HG02763 (cell line): Measurements from ENCODE around the gene RHBDF2.

Experiments
- ATAC-seq: cut with Tn5 transposase; IDR thresholded peaks from one replicate; pipeline ENCODE4 v1.9.1; 2021; ENCODE audit warnings: mild to moderate bottlenecking, moderate library complexity; ENCODE audit not compliant: unreplicated experiment

The RHBDF2 gene

DNA sequence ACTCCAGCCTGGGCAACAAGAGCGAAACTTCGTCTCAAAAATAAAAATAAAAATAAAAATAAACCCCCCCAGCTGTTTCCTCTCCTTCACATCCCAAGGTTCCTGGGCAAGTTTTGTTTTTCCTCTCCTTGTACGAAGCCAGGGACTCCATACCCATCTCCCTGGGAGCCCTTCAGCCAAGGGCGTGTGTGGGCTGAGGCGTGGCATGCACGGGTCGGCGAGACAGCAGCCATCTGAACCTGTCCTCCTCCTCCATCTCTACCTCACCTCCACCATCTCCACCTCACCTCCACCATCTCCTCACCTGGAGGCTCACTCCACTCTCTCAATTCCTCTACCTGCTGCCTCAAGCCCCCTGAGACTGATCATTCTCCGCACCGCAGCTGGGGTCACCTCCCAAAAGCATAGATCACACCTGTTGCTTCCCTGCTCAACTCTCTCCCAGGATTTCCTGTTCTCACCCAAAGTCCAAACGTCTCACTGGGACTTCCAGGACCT, 16.9 kb downstream of the RHBDF2 start:
- no peak for ATAC-seq

DNA sequence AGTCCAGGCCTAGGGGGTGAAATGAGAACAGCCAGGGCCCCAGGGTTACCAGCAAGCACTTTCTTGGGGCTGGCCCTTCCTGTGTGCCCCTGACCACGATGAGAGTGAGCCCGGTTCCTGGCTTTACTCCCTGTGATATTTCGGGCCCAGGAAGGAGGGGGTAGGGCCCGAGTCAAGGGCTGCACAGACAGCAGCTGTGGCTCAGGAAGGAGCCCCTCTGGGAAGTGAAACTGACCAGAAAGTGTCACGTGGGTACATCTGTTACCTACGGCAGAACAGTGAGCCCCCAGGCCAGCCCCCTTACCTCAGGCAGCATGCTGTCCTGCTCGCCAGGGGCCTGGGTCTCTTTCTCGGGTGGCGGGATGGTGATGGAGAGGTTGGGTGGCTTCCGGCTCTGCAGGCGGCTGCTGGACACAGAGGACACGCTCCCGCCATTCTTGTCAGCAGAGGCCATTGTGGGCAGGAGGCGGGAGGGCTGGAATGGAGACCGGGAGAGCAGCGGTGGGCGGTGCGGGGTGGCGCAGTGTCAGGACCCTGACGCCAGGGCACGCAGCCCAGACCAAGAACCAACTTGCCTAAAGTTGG, 20.1 kb downstream of the RHBDF2 start:
- peak; percentile 56 for ATAC-seq

DNA sequence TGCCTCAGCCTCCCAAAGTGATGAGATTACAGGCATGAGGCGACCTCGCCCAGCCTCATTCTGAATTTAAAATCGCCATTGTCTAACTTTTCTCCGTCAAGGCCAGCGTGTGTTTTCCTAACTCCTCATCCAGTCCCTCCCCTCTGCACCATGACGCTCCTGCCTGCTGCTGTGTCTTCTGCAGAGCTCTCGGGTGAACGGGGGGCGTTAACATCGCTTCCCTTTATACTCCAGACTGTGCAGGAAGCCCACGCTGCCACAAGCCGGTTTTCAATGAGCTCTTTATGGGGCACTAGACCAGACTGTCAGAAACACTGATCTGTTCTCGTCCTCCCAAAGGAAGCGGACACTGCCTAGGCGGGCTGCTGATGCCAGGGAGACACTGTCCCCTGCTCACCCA, 20.6 kb downstream of the RHBDF2 start:
- ATAC-seq: no peak

DNA sequence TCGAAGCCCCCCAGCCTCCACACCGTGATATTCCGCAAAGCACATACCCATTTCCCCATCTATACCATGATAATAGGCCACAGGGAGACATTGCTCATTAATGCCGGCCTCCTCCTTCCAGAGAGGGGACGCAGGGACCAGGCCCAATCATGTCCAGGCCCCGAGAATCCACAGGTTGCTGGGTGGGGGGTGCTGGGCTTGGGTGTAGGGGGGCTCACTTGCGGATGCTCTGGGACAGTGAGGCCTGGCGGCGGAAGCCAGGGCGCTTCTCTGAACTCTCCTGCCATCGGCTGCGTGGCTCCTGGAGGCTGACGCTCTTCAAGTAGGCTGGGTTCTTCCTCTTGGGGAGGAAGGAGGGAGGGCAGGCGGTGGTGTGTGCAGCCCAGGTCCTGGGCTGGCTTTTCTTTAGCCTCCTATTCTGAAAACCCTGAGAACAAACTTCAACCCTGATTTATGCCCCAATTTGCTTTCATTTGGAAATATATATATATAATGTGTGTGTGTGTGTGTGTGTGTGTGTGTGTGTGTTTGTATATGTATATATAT, 21.6 kb downstream of the RHBDF2 start:
- ATAC-seq: no peak

DNA sequence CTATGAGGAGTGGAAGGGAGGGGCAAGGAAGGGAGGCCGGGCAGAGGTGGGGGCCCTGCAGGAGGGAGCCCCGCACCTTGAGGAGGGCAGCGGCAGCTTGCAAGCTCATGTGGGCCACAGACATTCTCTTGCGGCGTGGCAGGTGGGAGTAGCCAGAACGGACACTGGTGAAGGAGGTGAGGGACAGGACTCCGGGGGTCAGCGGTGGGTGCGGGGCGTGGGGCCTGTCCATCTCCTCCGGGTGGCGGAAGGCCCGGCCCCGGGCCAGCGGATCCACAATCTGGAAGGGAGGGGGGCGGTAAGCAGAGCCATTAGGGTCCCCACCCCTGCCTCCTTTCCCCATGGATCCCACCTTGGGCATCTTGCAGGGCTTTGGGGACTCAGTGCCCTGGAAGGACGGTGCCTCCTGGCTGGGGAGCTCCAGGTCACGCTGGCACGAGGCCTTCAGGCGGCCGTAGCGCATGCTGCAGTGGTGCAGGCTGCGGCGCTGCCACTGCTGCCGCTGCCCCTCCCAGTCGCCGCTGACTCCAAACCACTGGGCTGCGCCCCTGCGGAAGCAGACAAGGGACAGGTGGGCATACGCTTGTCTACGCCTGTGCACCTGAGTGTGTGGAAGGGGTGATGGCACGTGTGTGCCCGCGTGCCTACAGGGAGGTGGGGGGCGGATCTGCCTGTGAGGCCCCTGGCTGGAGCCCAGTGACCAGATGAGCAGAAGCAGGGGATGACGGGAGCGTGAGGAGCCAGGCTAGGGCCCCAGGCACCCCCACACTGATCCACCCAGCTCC, 22.3 kb downstream of the RHBDF2 start:
- no peak for ATAC-seq

DNA sequence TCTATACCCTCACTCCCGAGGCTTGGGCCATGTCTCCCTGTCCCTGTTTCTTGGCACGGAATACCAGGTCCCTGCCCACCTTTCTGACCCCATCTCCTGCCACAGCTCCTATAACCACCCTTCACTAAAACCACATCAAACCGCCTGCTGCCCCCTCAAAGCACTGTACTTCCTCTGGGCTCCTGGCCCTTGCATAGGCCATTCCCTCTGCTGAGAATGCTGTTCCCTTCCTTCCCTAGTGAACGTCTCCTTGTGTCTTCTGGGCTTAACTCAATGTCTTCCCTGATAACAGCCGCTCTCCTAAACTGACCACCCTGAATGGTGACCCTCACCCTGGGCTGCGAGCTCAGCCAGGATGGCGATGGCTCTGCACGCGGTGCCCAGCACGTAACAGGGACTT, 23.1 kb downstream of the RHBDF2 start:
- ATAC-seq: no peak

DNA sequence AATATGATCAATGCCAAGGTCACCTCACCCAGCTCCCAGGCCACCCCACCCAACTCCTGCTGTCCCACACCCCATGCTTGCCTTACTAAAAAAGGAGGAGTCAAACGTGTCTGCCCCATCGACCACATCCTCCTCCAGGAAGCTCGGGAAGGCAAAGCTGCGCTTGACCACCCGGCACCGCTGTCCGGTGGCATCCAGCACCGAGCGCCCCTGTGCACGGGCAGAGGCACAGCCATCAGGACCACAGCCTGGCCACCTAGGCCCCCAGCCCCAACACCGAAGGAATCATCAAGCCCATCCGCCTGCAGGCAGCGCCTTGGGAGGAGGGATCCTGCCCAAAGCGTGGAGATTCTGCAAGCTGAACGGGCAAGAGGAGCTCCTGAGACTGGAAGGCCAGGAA, 23.6 kb downstream of the RHBDF2 start:
- ATAC-seq: no peak

DNA sequence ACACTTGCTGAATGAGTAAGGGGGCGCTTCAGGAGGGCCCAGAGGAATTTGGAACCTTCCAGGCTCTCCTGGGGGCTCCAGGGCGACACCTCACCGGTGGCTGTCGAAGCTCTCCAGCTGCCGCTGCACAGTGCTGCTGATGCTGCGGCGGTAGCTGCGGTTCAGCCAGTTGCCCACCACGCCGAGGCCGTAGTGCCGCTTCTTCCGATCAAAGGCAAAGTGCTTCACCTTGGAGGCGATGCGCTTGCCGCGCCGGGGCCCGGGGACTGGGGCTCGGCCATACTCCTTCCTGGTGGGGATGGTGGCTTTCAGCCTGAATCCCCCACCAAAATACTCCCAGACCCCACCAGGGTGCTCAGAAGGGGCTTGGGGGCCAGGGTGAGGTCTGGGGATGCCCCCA, 24.5 kb downstream of the RHBDF2 start:
- no peak for ATAC-seq

DNA sequence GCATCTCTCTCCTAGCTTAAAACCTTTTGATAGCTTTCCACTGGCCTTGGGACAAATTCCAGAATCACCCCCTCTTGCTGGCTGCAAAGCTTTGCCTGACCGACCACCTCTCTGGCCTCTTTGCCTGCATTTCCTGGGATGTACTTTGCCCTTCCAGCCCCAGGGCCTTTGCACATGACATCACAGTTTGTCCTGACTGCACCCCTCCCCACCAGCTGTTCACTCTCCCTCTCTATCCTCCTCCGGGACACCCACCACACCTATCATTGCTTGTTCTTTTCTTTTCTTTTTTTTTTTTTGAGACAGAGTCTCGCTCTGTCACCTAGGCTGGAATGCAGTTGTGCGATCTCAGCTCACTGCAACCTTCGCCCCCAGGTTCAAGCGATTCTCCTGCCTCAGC, 25.9 kb downstream of the RHBDF2 start:
- no peak for ATAC-seq

DNA sequence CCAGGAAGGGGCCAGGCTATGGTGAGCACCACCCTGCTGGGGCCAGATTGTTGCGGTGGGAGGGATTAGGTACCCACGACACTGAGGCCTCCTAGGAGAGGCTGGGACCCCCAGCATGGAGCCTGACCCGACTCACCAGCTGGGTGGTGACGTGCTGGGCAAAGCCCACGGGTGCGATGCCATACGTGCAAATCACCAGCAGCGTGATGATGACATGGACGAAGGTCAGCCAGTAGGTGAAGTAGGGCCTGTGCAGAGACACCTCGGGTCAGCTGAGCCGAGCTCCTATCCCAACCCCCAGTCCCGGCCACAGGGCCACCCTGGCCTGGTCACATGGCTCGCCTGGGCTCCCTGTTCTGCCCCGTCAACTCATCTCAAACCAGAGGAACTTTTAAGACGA, 26.3 kb downstream of the RHBDF2 start:
- no peak for ATAC-seq

DNA sequence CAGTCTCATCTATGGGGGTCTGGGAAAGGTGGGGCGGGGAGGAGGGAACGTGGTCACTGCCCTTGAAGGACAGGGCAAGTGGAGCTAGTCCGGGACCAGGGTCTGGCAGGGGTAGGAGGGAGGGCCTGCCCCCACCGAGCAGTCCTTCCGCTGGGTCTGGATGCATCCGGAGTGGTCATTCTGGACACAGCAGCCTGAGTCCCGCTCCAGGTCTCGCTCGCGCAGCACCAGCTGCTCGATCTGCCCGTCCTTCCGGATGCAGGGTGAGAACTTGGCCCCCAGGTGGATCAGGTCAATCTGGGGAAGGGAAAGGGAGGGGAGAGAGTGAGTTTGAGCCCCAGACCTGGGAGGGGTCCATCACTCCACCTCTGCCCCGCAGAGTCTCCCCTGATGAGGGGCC, 27.0 kb downstream of the RHBDF2 start:
- no peak for ATAC-seq

DNA sequence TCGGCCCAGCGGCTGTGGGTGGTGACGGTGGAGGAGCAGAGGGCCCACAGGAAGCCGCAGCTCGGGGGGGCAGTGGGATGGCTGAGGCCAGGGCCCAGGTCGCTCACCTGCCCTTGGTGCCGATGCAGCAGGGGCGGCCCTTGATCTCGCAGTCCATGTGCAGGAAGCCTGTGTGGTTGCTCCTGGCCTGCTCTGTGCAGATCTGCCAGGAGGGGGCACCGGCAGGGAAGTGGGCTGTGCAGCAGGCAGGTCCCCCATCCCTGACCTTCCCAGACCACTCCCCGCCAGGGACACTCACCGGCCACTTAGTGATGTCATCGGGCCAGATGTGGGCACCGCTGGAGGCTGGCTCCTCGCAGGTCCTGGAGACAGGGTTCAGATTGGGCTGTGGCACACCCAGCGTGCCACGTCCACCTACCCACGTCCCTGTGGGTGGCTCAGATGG, 27.7 kb downstream of the RHBDF2 start:
- ATAC-seq: no peak

DNA sequence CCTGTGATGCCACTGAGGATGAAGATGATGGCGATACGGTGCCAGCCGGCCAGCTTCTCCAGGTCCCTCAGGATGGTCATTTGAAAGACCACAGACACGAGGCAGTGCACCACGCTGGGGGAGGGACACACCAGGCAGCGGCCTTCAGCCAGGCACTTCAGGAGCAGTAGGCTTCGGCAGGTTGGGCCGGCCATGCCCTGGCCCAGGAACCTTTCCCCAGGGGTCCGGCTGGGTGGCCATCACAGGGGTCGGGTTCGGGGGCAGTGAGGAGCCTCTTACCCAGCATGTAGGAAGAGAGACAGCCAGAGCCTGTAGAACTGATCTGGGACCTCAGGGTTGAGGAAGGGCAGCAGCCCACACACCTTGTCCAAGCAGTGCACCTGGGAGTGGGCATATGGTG, 28.5 kb downstream of the RHBDF2 start:
- ATAC-seq: no peak

DNA sequence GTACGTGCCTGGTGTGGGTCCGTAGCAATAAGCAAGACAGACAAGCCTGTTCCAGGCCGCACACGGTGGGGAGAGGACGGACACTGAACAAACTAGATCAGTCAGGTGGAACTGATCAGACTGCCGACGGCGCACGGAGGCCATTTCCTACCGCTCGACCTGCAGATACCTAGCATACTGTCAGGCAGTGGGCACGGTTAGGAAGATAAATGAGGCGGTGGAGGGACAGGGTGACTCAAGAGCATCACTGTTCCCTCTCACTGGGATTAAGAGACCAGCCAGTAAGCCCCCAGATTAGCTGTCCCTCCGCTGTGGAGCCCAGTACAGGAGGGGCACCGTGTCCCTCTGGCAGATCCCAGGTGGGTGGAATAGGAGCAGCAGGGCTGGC, 29.0 kb downstream of the RHBDF2 start:
- no peak for ATAC-seq

DNA sequence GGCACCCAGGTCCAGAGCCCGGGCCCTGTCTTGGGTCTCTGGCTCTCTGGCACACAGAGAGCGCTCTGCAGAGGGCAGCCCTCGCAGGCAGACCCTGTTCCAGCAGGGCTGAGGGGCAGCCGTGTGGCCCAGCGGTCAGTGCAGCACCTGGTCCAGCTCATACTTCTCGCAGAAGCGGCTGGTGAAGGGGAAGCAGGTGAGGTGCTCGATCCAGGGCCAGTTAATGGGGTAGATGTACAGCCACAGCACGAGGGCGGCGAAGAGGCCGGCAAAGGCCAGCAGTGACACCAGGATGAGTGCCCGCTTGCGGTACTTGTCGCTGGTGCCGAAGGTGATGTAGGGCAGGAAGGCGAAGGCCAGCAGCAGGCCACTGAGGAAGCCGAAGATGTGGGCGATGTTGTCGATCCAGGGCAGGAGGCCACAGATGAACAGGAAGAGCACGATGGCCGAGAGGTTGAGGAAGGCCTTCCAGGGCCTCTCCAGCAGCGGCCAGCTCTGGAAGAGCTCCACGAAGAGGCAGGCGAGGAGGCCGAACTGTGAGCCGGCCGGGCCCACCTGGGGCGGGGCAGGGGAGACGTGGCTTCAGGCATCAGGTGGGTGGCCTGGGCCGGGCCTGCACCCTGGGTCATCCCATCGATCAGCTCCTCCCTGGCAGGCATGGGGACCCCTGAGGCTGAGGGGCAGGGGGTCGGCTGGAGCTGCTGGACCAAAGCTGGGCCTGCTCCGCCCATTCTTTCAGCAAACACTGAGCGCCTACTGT, 29.5 kb downstream of the RHBDF2 start:
- ATAC-seq: no peak

DNA sequence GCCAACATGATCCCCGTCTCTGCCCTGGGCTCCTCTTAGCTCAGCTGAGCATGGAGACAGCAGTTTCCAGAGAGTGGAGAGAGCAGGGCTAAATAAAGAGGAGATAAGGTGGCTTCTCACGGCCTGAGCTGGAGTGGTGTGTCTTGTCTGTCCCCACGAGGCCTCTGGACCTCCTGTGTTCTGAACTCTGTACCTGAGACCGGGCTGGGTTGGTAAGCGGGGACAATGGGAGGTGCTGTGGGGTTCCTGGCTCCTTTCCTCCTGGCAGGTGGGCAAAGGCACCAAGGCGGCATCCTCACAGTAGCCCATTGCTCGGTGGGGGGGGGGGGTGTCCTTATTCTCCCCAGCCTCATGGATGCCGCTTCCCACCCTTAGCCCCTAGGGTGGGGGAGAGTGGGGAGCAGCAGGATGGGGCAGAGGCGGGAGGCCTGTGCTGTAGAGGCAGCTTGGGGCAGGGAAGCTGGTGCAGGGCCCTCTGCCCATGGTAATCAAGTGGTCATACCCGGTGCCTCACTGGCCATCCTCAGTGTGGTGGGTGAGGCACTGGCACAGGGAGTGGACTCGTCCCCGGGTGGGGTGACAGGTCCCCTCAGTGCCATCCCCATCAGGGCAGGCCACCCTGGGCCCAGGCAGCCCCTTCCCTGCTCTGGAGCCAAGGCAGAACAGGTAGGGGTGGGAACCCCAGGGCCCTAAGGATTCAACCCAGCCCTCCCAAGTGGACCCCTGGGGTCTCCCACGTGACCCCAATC, 31.1 kb downstream of the RHBDF2 start:
- ATAC-seq: no peak

DNA sequence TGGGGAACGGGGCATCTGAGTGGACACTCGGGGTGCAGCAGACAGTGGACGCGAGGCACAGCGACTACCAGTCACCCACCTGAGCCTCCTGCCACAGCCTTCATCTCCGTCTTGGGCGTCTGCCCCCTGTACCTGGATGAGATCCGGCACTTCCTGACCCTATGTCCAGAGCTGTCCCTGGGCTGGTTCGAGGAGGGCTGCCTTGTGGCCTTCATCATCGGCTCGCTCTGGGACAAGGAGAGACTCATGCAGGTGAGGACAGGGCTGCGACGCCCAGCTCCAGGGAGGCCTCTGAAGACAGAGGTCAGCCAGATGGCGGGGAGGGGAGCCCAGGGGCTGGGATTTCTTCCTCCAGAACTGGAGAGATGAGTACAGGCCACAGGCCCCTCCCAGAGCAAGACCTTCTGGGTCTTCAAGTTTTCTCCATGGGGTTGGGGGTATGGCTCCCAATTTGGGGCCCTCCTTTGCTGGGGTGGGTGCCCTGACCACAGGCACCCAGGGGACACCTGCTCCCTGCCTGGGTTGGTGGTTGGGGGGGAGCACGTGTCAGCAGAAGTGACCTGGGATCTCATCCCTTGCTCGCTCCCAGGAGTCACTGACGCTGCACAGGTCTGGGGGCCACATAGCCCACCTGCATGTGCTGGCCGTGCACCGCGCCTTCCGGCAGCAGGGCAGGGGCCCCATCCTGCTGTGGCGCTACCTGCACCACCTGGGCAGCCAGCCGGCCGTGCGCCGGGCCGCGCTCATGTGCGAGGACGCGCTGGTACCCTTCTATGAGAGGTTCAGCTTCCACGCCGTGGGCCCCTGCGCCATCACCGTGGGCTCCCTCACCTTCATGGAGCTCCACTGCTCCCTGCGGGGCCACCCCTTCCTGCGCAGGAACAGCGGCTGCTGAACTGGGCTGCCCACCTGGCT, 31.9 kb downstream of the RHBDF2 start:
- ATAC-seq: no peak

DNA sequence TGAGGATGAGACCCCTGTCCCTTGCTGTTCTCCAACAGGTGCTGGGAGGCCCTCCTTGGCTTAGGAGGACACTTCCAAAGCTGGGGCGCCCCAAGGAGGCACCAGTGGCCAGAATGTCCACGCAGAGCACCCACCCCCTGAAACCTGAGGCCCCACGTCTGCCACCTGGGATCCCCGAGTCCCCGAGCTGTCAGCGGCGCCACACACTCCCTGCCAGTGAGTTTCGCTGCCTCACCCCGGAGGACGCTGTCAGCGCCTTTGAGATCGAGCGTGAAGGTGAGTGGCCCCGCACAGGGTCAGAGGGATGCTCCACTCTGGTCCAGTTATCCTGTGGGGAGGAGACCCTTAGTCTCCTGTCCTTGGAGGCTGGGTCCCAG, 32.6 kb downstream of the RHBDF2 start:
- ATAC-seq: no peak

DNA sequence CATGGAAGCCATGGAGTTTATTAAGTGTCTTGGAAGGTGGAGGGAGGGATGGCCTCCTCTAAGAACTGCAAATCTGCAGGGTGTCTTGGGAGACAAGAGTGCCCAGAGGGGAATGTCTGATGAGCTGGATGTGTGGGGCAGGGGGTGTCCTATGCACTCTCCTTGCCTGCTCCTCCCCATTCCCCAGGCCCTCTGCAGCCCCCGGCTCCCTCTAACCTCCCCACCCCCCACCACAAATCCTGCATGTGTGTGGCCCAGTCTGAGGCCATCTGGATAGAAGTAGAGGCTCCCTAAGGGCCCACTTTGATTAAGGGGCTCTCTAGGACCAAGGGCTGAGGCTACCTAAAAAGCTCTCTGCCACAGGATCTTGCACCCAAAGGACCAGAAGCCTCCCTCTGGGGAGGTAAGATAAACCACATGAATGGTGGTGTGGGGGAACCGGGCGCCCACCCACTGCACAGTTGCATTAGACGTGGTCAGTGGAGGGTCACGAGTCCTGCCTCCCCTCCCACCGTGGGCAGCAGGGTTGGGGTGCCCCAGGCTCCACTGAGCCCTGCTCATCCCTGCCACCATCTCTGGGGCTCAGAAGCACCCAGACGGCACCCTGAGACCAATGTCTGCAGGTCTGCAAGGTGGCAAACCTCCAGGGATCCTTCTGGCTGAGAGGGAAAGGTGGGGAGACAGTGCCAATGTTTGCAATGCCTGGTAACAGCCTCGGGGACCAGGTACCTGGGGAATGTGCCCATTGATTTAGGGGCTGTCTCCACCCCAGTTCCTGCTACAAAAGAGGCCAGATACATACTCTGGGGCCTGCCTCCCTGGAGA, 33.2 kb downstream of the RHBDF2 start:
- ATAC-seq: no peak
